SW 1271 (cell line): ENCODE measurements around the gene DLK1.

ENCODE experiments used
- DNase-seq, 2 experiments: peaks; one replicate each; lab custom pipeline; 2025; lab: John Stamatoyannopoulos, UW

DLK1 gene

GRCh38 chr14:100762089-100762515, 35.4 kb downstream of the DLK1 start:
- no peak for DNase-seq

DNA sequence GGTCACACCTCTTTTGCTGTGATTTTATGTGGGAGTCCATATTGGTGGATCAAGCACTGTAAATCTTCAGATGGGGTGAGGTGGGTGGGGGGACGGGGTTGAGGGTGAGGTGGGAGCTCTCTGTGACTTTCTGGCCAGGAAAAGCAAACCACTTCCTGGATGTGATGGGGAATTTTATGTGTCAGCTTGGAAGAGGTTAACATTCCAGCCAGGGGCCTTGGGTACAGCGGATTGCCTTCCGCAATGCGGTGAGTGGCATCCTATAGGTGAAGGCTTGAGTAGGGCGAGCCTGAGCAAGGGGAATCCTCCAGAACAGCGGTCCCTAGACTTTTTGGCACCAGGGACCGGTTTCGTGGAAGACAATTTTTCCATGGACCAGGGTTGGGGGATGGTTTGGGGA, 36.2 kb downstream of the DLK1 start:
- DNase-seq, result no peak

DNA sequence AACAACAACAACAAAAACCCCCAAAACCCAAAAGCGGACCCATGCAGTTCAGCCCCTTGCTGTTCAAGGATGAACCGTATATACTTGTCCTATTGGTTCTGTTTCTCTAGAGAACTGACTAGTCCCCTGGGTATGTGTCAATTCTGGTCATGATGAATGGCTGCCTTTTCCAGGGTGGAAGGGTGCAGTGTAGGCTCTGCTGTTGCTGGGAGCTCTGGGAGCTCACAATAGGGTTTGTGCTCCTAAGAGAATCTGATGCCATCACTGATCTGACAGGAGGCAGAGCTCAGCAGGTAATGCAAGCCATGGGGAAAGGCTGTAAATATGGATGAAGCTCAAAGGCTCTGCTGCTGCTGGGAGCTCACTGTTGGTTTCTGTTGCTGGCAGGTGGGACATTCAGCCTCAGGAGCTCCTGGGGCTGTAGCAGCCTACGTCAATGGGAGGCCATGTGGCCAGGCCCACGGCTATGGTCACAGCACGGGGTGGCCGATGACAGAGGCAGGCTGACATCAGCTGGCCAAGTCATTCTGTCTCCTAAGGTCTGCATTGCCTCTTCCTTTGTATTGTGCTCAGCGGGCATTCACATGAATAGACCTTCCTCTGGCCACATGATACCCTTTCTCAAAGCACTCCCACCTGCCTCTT, 37.9 kb downstream of the DLK1 start:
- DNase-seq, result no peak

DNA sequence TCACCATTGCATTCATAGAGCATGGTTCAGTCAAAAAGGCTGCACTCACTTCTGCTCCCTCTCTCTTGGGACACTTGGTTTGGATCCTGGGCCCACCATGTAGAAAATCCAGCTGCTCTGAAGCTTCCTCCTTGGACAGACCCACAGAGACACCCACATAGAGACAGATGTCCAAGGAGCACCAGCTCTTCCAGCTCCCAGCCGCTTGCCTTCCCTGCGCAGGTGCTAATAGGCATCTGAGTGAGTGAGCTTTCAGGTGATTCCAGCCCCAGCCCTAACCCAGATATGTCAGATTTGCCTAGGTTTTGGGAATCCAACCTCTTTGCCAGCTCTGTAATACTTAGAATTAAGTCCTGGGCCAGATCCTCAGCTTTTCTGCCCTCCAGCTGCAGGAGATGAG, 38.6 kb downstream of the DLK1 start:
- no peak for DNase-seq

- DNase-seq, result no peak
These were observed 39.3 kb downstream of the DLK1 start for GRCh38 chr14:100765991-100766390.

DNA sequence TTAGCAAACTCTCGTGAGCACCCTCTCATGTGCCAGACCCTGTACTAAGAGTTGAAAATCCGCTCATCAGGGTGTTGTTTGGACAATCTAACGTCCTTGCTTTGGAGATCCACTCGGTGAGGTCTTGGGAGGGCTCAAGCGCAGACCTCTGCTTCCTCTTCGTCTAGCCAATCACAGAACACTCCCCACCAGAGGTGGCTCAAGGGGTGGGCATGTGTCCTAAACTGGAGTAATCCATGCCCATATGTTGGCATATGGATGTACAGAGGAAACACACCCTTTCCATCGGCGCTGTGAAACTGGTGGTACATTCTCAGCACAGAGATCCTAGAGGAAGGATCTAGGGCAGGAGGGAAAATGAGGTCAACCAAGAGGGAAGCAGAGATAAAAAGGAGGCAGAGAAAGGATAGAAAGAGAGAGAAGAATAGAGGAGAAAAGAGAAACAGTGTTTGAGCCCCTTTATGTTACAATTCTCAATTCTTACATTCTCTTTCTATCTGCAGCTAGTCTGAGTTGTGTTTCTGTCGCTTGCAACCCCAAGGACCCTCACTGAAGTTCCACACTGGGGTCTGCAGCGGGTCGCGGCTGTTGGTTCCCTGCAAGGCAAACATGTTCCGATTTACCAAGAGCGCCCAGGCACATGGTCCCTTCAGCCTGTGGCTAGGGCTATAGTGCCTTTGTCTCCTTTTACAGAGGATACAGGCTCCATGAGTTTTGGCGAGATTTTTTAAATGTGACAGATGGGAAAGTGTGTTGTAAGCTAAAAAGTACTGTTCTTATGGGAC, 40.5 kb downstream of the DLK1 start:
- DNase-seq, result no peak

- DNase-seq, result no peak
These were observed 41.3 kb downstream of the DLK1 start for GRCh38 chr14:100767788-100768536.

GRCh38 chr14:100769035-100769939, 42.6 kb downstream of the DLK1 start:
- no peak for DNase-seq

DNA sequence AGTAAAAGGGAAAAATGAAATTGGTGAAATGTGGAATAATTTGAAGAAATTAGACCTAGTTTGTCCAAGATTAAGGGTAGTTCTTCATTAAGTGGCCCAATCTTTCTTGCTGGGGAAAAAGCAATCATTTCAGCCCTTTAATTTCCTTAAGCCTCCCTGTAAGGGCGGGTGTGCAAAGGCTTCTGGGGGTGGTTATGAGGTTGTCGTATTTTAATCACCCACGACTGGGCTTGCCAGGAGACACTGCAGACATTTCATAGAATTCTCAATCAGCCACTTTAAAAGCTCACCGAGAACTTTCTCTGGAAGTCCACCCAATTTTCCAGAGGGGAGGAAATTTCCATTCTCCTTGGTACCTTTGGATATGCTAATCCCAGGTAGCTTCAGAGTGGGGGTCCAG, 43.4 kb downstream of the DLK1 start:
- DNase-seq, result no peak

DNA sequence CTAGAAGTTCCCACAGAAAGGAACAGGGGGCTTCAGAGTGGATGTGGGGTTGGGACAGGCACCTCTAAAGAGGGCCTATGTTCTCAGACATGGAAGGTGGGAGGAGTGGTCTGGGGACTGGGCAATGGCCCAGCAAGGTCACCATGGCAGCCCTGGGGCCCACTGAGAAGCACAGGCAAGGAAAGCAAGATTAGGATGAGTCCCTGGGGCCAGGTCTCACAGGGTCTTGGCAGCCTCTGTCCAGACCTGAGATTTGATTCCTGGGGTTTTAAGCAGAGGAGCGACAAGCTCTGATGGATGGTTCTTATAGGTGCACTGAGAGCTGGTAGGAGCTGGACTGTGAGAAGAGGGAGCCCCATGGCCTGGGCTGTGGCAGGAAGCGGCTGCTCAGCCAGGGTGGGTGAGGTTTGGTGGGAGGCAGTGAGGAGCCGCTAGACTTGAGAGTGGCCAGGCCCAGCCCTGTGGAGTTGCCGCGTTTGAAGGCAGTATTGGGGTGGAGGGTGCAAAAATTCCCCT, 44.0 kb downstream of the DLK1 start:
- no peak for DNase-seq

DNA sequence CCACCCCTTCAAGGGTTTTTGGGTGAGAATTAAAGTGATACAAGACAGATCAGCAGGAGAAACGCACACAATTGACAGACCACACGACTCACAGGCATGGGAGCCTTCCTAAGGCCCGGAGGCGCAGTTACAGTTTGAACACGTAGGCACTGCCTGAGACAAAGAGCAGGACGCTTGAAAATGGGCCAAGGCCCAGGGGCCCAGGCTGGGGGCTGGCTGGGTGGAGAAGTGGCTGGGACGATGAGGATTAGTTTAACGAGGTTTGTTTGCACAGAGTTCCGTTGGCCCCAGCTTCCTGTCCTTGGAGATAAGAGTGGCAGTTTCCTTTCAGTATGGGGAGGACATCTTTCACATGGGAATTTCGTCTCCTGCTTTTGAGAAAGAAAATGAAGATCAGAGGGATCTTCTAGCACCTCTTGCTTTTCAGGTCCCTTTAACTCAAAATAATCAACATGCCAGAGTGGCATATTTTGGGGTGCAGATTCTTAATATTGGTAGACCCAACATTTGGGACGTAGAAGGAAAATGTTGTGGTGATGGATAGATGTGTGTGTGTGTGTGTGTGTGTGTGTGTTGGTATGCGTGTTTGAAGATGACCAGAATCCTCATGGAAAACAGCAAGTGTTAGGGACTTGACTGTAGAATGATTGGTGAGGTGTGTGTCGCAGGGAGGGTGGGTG, 44.6 kb downstream of the DLK1 start:
- no peak for DNase-seq

- no peak for DNase-seq
These were observed 46.0 kb downstream of the DLK1 start for GRCh38 chr14:100772607-100773165.

DNA sequence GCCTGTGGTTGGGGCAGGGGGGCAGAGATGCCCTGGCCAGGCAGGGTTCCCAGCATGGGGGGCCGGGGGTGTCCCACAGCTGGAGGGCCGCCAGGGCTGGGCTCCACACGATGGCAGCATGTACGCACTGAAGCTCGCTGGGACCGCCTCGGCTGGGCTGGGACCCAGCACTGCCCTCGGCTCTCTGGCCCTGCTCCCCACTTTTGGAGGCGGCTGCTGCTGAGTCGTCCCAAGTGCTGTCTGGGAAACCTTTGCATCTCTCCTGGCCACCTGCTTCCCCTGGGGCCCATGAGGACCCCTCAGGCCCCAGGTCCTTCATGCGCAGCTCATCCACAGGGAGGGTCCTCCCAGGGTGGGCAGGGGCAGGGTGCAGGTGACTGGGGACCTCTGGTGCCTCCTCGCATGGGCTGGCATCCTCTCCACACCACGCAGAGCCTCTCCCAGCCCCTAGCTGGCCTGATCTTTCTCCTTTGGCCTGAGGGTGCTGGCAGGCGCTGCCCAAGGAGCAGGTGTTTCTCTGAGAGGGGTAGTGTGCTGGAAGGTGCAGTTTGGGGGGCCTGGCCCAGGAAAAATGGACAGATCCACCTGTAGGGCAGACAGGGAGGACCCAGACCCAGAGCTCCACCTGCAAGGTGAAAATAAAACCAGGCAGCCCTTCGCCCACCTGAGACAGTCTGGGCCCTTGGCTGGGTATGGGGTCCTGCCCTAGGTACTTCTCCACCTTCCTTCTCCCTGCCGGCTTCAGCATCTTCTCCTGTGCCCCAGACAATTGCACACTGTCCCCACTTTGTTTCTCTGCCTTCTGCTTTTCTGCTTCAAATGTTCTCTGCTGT, 46.9 kb downstream of the DLK1 start:
- DNase-seq, result no peak

GRCh38 chr14:100774164-100774537, 47.5 kb downstream of the DLK1 start:
- no peak for DNase-seq

DNA sequence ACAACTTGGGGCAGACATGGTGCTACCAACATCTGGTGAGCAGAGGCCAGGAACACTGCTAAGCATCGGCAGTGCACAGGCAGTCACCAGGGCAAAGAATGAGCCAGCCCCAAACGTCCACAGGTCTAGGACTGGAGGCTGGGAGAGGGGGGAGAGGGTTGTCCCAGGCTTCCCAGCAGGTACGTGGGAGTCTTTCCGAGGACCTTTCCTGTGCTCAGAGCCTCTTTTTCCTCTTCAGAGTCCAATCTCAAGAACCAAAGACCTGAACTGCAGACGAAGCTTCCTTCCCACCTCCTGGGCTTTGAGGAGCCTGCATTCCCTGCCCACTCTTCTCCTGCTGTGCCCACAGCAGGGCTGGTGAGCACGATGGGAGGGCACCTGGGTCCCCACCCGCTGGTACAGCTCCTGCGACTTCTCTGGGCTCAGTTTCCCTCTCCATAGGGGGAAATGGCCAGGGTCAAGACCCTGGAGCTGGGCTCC, 48.7 kb downstream of the DLK1 start:
- DNase-seq, result no peak

DNA sequence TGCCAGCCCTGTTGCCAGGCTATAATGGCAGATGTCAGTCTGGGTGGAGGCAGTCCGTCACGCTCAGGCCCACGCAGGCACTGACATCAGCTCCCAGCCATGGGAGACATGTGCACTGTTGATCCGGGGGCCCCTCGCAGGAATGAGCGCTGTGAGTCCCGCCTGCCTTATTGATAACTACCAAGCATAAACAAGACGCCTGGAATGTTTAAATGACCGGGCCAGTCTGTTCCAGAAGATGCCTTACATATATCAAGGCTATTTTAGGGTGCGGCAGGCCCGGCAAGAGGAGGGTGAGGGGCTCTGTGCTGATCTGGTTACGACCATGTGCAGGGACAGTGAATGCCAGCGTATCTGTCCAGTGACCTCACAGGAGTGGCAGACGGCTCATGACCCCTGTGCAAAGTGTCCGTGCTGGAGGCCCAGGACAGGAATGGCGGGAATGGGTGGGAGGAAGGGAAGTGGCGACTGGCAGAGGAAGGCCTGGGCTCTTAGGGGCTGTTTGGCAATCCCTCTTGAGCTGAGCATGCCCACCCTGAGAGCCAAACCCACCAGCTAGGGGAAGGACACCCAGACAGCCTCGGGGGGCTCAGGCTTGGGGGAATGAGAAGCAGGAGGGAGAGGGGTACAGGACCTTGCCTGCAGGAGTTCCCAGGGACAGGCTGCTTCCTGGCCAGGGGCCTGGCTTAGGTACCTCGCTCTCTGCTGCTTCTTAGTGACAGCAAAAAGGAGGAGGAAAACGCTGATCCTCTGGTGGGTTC, 49.3 kb downstream of the DLK1 start:
- no peak for DNase-seq

- DNase-seq, result no peak
These were observed 50.1 kb downstream of the DLK1 start for GRCh38 chr14:100776681-100777365.

GRCh38 chr14:100777366-100777817, 50.7 kb downstream of the DLK1 start:
- DNase-seq, result no peak
